Loucy (cell line): Measurements from ENCODE around the gene GRK6.

Experiments used
- H2AFZ ChIP-seq: fragments of 200-600 bp; sonication (generic); 2 replicates; pipeline ENCODE4 v1.6.0; 2016; ENCODE audit warnings: antibody characterized with exemption, mild to moderate bottlenecking, low read length, moderate library complexity
- H3F3A ChIP-seq: fragments of 200-600 bp; 2 replicates; pipeline ENCODE4 v1.6.0; 2016; ENCODE audit warnings: antibody characterized with exemption, low read depth, mild to moderate bottlenecking
- H3K27me3 ChIP-seq: fragments of 200-600 bp; sonication (generic); 2 replicates; pipeline ENCODE4 v1.6.1; 2014; ENCODE audit warnings: low read length, mild to moderate bottlenecking; ENCODE audit not compliant: insufficient read depth, poor library complexity, severe bottlenecking
- H3K36me3 ChIP-seq: fragments of 200-600 bp; sonication (generic); 2 replicates; pipeline ENCODE4 v1.6.1; 2016; ENCODE audit warnings: low read length; ENCODE audit not compliant: insufficient read depth
- H3K4me1 ChIP-seq: fragments of 200-600 bp; sonication (generic); 2 replicates; pipeline ENCODE4 v1.5.1; 2014; ENCODE audit warnings: low read length, mild to moderate bottlenecking; ENCODE audit not compliant: insufficient read depth, poor library complexity, severe bottlenecking
- H3K4me2 ChIP-seq: fragments of 200-600 bp; sonication (generic); 2 replicates; pipeline ENCODE4 v1.6.0; 2014; ENCODE audit warnings: antibody characterized with exemption, low read length, low read depth, mild to moderate bottlenecking; ENCODE audit not compliant: poor library complexity, severe bottlenecking
- H3K4me3 ChIP-seq: fragments of 200-600 bp; sonication (generic); 2 replicates; pipeline ENCODE4 v1.5.1; 2014; ENCODE audit warnings: low read length, mild to moderate bottlenecking, mixed read lengths; ENCODE audit not compliant: poor library complexity, severe bottlenecking
- H3K79me2 ChIP-seq: fragments of 200-600 bp; sonication (generic); 2 replicates; pipeline ENCODE4 v1.6.1; 2014; ENCODE audit warnings: low read length; ENCODE audit not compliant: insufficient read depth
- H3K9ac ChIP-seq: fragments of 200-600 bp; sonication (generic); 2 replicates; pipeline ENCODE4 v1.6.0; 2014; ENCODE audit warnings: mild to moderate bottlenecking, low read depth, low read length, moderate library complexity; ENCODE audit not compliant: poor library complexity, severe bottlenecking
- H3K9me2 ChIP-seq: fragments of 200-600 bp; sonication (generic); replicated peaks from 2 replicates; pipeline ENCODE4 v1.6.1; 2016; ENCODE audit warnings: low read depth, low read length, mixed read lengths
- H3K9me3 ChIP-seq: fragments of 200-600 bp; sonication (generic); 2 replicates; pipeline ENCODE4 v1.6.1; 2014; ENCODE audit warnings: mild to moderate bottlenecking, antibody characterized with exemption, low read length, low read depth; ENCODE audit not compliant: insufficient read depth
- H4K20me1 ChIP-seq: fragments of 200-600 bp; sonication (generic); 2 replicates; pipeline ENCODE4 v1.6.0; 2014; ENCODE audit warnings: antibody characterized with exemption, low read length, mild to moderate bottlenecking; ENCODE audit not compliant: insufficient read depth, poor library complexity, severe bottlenecking
- EZH2phosphoT487 ChIP-seq: fragments of 200-600 bp; IDR thresholded peaks from 2 replicates; pipeline ENCODE4 v1.6.1; 2018; ENCODE audit warnings: antibody characterized with exemption, mild to moderate bottlenecking, moderate library complexity, borderline replicate concordance
- TF ChIP-seq, protein P1 (sequence below): fragments of 200-600 bp; sonication (generic); conservative IDR thresholded peaks from 2 replicates; pipeline ENCODE4 v1.5.1; 2014; ENCODE audit warnings: mild to moderate bottlenecking, antibody characterized with exemption, low read length

Gene GRK6

GRCh38 chr5:177390363-177391300, 35.8 kb upstream of the GRK6 start:
- Histone ChIP-seq H3K9ac (peak overlapping the region; percentile 41), H3K9me2 (no peaks in the 10 kb centered on the region), H3K79me2 (no peaks in the 10 kb centered on the region), H3F3A (no peaks in the 10 kb centered on the region), H3K4me1 (peaks cover 19% of the 10 kb centered on the region), H3K36me3 (no peaks in the 10 kb centered on the region), H2AFZ (no peak overlapping the region), H3K27me3 (no peaks in the 10 kb centered on the region), H3K4me3 (no peak overlapping the region), H3K4me2 (peak overlapping the region; percentile 42), H4K20me1 (no peaks in the 10 kb centered on the region), H3K9me3 (no peaks in the 10 kb centered on the region)
- TF ChIP-seq, protein P1, sequence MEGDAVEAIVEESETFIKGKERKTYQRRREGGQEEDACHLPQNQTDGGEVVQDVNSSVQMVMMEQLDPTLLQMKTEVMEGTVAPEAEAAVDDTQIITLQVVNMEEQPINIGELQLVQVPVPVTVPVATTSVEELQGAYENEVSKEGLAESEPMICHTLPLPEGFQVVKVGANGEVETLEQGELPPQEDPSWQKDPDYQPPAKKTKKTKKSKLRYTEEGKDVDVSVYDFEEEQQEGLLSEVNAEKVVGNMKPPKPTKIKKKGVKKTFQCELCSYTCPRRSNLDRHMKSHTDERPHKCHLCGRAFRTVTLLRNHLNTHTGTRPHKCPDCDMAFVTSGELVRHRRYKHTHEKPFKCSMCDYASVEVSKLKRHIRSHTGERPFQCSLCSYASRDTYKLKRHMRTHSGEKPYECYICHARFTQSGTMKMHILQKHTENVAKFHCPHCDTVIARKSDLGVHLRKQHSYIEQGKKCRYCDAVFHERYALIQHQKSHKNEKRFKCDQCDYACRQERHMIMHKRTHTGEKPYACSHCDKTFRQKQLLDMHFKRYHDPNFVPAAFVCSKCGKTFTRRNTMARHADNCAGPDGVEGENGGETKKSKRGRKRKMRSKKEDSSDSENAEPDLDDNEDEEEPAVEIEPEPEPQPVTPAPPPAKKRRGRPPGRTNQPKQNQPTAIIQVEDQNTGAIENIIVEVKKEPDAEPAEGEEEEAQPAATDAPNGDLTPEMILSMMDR, result peak; percentile 65
- TF ChIP-seq EZH2phosphoT487, result no peak

GRCh38 chr5:177392765-177393164, 33.7 kb upstream of the GRK6 start:
- TF ChIP-seq EZH2phosphoT487, result no peak
- TF ChIP-seq, protein P1, result no peak
- H2AFZ ChIP-seq, result no peak overlapping the region
- H3K9me3 ChIP-seq, result no peaks in the 10 kb centered on the region
- peaks cover 19% of the 10 kb centered on the region for H3K4me1 ChIP-seq
- no peaks in the 10 kb centered on the region for H3K79me2 ChIP-seq
- H3K36me3 ChIP-seq, result no peaks in the 10 kb centered on the region
- no peaks in the 10 kb centered on the region for H4K20me1 ChIP-seq
- no peaks in the 10 kb centered on the region for H3F3A ChIP-seq
- no peaks in the 10 kb centered on the region for H3K9me2 ChIP-seq
- H3K4me3 ChIP-seq, result no peak overlapping the region
- H3K9ac ChIP-seq, result no peak overlapping the region
- no peak overlapping the region for H3K4me2 ChIP-seq
- H3K27me3 ChIP-seq, result no peaks in the 10 kb centered on the region

DNA sequence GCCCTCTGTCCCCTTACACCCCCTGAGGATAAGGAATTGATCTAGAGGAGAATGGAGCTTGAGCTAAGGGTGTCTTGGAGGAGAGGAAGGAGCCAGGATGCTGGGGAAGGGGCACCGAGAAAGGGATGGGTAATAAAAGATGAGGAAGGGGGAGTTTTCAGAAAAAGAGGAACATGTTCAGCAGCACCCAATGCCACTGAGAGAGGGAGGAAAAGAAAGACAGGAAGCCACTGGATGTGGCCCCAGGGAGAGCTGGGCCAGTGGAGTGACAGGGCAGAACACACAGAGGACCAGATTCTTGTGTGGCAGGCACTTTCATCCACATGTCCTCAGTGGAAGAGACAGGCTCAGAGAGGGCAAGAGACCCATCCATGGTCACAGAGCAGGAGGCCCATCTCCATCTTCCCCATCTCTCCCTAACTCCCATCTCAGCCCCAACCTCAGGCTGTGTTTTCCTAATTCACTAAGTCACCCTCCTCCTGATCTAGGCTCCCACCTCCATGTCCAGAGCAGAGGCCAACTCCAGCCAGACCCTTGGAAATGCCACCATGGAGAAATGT, 33.2 kb upstream of the GRK6 start:
- Histone ChIP-seq H3K9me3 (no peaks in the 10 kb centered on the region), H4K20me1 (no peaks in the 10 kb centered on the region), H3K4me1 (peaks cover 19% of the 10 kb centered on the region), H3F3A (no peaks in the 10 kb centered on the region), H3K4me3 (no peak overlapping the region), H3K36me3 (no peaks in the 10 kb centered on the region), H3K9ac (no peak overlapping the region), H3K79me2 (no peaks in the 10 kb centered on the region), H3K9me2 (no peaks in the 10 kb centered on the region), H3K27me3 (no peaks in the 10 kb centered on the region), H2AFZ (no peak overlapping the region), H3K4me2 (no peak overlapping the region)
- TF ChIP-seq, protein P1, result no peak
- TF ChIP-seq EZH2phosphoT487, result no peak
